Measurements from ENCODE around the gene SPATA24.

- no peak for TF ChIP-seq CTCF (IDR thresholded peaks at IDR 0.05 in 8 of 11, conservative IDR thresholded peaks at IDR 0.05 in 3 of 11)
- TF ChIP-seq POLR2A (IDR thresholded peaks at IDR 0.05), result no peak
Measured at GRCh38 chr5:139360384-139360783, 43.5 kb downstream of the SPATA24 start.
